Psoas muscle (tissue), 8 donors: Measurements from ENCODE around the gene SIK2. TPM values are rescaled to one million over a fixed set of nuclear protein-coding genes. Genes with fewer than 3 reads are reported as not detected.

Experiments used
- ATAC-seq, 4 donors: fragments of 200-7000 bp; cut with Tn5 transposase; one replicate each; pipeline ENCODE4 v1.9.1; 2020; ENCODE audit warnings: moderate library complexity in 3 of 4, mild to moderate bottlenecking in 2 of 4
- DNase-seq, 2 donors: peaks; one replicate each; pipeline ENCODE4 v3.0.0-alpha.2; 2020
- H3K27ac ChIP-seq: fragments of 200-600 bp; one replicate; pipeline ENCODE4 v1.8.0; 2022
- H3K27me3 ChIP-seq, 3 donors: fragments of 200-600 bp in 1 of 3; one replicate each; pipeline versions ENCODE4 v1.6.1 to v1.8.0; 2013 to 2022; ENCODE audit warnings: low read length in 2 of 3, mild to moderate bottlenecking in 2 of 3, moderate library complexity in 1 of 3; ENCODE audit not compliant: insufficient read depth in 3 of 3
- H3K36me3 ChIP-seq, 2 donors: fragments of 200-600 bp in 1 of 2; one replicate each; pipeline versions ENCODE4 v1.6.1 to v1.8.0; 2013 to 2022; ENCODE audit warnings: low read depth in 1 of 2, mild to moderate bottlenecking in 1 of 2, moderate library complexity in 1 of 2; ENCODE audit not compliant: insufficient read depth in 1 of 2
- H3K4me1 ChIP-seq: fragments of 200-600 bp; one replicate; pipeline ENCODE4 v1.8.0; 2022
- H3K4me3 ChIP-seq: fragments of 200-600 bp; one replicate; pipeline ENCODE4 v1.8.0; 2022; ENCODE audit warnings: mild to moderate bottlenecking
- H3K9me3 ChIP-seq: fragments of 200-600 bp; one replicate; pipeline ENCODE4 v1.8.0; 2022
- CTCF ChIP-seq: fragments of 200-600 bp; IDR thresholded peaks from one replicate; pipeline ENCODE4 v1.8.0; 2022; ENCODE audit warnings: antibody characterized with exemption
- WGBS, 3 donors: extraction: QIAGEN DNeasy Blood & Tissue Kit; methylation state at CpG; one replicate each; pipeline versions ENCODE4 v1.1.6 to v1.1.7; 2013; 5-methylcytosine and 5-hydroxymethylcytosine counted together
- intact Hi-C, 2 donors: fragments of 100-400 bp; cut with DNase I; formaldehyde crosslinking; loops; one replicate each; pipeline versions ENCODE4 v1.11.0 to v1.14.2; 2022
- polyA plus RNA-seq, 3 donors: library from polyadenylated mRNA; stranded (reverse); fragments of 200-250 nt; gene quantifications; one replicate each; pipeline ENCODE4 v1.2.3, GENCODE V29; 2013
- total RNA-seq, 4 donors: library from RNA; stranded (reverse); fragmentation: NEBNext Ultra II Directional in 2 of 4; extraction: Animal tissue kit (Norgen Biotek cat#: 25700) in 2 of 4; gene quantifications; one replicate each; pipeline versions ENCODE4 v1.2.1 to v1.2.4, GENCODE V29; 2021 to 2023
- donor health status: healthy with polysubstance abuse.
- donor health status: DM: no; HTN: no; CAD: no; lungs with moderate emphysema.
- donor health status: Bipolar disorder and iron deficiency.
- donor health status: healthy.
- donor health status: DM: yes; HTN: yes; CAD: no.
- donor health status: DM: no; HTN: no; CAD: no.
- donor health status: DM: no; HTN: no; CAD: no.
- donor health status: DM: yes; HTN: yes; CAD: no.

SIK2 gene
- total and polyA plus RNA-seq, 7 donors = 9.0 to 69.6 (median 30.4) TPM

GRCh38 chr11:111607751-111608150 is 5.5 kb downstream of the SIK2 start:
- no peak for DNase-seq
- no peak overlapping the region for H3K4me3 ChIP-seq
- H3K27ac ChIP-seq = no peak overlapping the region
- no peaks in the 10 kb centered on the region for H3K36me3 ChIP-seq
- ATAC-seq = no peak
- no peak for TF ChIP-seq CTCF
- 65 to 80% (median 67%) methylated on average over 3 of the region's 3 CpGs for WGBS, 3 donors
- no peaks in the 10 kb centered on the region for H3K9me3 ChIP-seq
- peaks cover 34% of the 10 kb centered on the region for H3K4me1 ChIP-seq
- H3K27me3 ChIP-seq = no peaks in the 10 kb centered on the region
- intact Hi-C loops = loop anchor here (10.0 kb wide), 2 partner anchors 87 to 127 kb away; no protein-coding TSS in a partner anchor

- ATAC-seq = peak in 1 of 4 donors; percentile 21
- TF ChIP-seq CTCF = no peak
- H3K27ac ChIP-seq = no peak overlapping the region
- peaks cover under 1 to 15% of the 10 kb centered on the region in 2 donors for H3K36me3 ChIP-seq
- H3K27me3 ChIP-seq = no peaks in the 10 kb centered on the region
- peaks cover 9% of the 10 kb centered on the region for H3K4me1 ChIP-seq
- H3K4me3 ChIP-seq = no peak overlapping the region
- 71 to 80% (median 75%) methylated on average over 1 of the region's 1 CpG for WGBS, 3 donors
- H3K9me3 ChIP-seq = no peaks in the 10 kb centered on the region
- intact Hi-C loops = no loop called here
- DNase-seq = no peak
Observed at GRCh38 chr11:111612224-111612623, 10.0 kb downstream of the SIK2 start.

GRCh38 chr11:111617286-111617685 is 15.0 kb downstream of the SIK2 start:
- WGBS, 3 donors = 89 to 93% (median 92%) methylated on average over 4 of the region's 4 CpGs
- Histone ChIP-seq H3K9me3 (no peaks in the 10 kb centered on the region), H3K27ac (no peak overlapping the region), H3K27me3 (no peaks in the 10 kb centered on the region), H3K36me3 (peaks cover 3 to 61% of the 10 kb centered on the region in 2 donors), H3K4me1 (no peaks in the 10 kb centered on the region), H3K4me3 (no peak overlapping the region)
- TF ChIP-seq CTCF = no peak
- intact Hi-C loops = no loop called here
- no peak for ATAC-seq
- no peak for DNase-seq

- no peak for TF ChIP-seq CTCF
- Histone ChIP-seq H3K27me3 (no peaks in the 10 kb centered on the region), H3K36me3 (peaks cover 3 to 80% of the 10 kb centered on the region in 2 donors), H3K4me1 (no peaks in the 10 kb centered on the region), H3K4me3 (no peak overlapping the region), H3K9me3 (no peaks in the 10 kb centered on the region), H3K27ac (no peak overlapping the region)
- DNase-seq (no peak), ATAC-seq (no peak)
- intact Hi-C loops = no loop called here
Observed at GRCh38 chr11:111620518-111620917, 18.3 kb downstream of the SIK2 start.

GRCh38 chr11:111623527-111624030 is 21.3 kb downstream of the SIK2 start:
- intact Hi-C loops = no loop called here
- ATAC-seq (no peak), DNase-seq (no peak)
- Histone ChIP-seq H3K4me1 (peaks cover 13% of the 10 kb centered on the region), H3K36me3 (peaks cover 0 to 52% of the 10 kb centered on the region in 2 donors), H3K4me3 (no peak overlapping the region), H3K9me3 (no peaks in the 10 kb centered on the region), H3K27ac (no peak overlapping the region), H3K27me3 (no peaks in the 10 kb centered on the region)
- 94 to 99% (median 96%) methylated on average over 4 of the region's 4 CpGs for WGBS, 3 donors
- no peak for TF ChIP-seq CTCF
